Measurements from ENCODE around the gene CNTN2.

CNTN2 gene

GRCh38 chr1:205043866-205044265 lies 854 bp downstream of the CNTN2 start:
- in situ Hi-C loops (cut with HindIII; ENCODE audit: low sequenced_read_pairs) = no loop called here
- H3K4me3 ChIP-seq (ENCODE audit: low read depth, low read length) = no peak overlapping the region
- no peak for DNase-seq (ENCODE audit: low read depth)
- TF ChIP-seq, protein P1, sequence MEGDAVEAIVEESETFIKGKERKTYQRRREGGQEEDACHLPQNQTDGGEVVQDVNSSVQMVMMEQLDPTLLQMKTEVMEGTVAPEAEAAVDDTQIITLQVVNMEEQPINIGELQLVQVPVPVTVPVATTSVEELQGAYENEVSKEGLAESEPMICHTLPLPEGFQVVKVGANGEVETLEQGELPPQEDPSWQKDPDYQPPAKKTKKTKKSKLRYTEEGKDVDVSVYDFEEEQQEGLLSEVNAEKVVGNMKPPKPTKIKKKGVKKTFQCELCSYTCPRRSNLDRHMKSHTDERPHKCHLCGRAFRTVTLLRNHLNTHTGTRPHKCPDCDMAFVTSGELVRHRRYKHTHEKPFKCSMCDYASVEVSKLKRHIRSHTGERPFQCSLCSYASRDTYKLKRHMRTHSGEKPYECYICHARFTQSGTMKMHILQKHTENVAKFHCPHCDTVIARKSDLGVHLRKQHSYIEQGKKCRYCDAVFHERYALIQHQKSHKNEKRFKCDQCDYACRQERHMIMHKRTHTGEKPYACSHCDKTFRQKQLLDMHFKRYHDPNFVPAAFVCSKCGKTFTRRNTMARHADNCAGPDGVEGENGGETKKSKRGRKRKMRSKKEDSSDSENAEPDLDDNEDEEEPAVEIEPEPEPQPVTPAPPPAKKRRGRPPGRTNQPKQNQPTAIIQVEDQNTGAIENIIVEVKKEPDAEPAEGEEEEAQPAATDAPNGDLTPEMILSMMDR (IDR thresholded peaks at IDR 0.05; ENCODE audit: low read depth, low read length, missing control alignments) = no peak

DNA sequence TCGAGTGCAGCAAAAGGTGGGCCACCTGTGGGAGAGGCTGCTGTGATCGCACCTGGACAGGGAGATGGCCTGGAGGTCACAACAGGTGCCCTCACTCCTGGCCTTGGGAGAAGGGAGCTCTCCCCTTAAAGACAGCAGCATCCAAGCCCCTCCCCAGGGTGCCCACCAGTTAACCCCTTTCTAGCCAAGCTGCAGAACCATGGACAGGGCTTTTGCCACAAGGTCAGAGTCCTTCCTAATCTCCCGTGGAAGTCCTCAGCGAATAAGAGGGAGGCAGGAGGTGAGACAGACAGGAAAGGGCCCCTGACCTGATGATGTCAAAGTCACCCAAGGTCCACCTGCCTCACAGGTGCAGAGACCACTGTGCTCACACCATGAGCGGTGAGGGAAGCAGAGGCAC lies 1.7 kb downstream of the CNTN2 start:
- DNase-seq (ENCODE audit: low read depth) = no peak
- TF ChIP-seq, protein P1 (IDR thresholded peaks at IDR 0.05; ENCODE audit: low read depth, low read length, missing control alignments) = no peak
- H3K4me3 ChIP-seq (ENCODE audit: low read depth, low read length) = no peak overlapping the region
- in situ Hi-C loops (cut with HindIII; ENCODE audit: low sequenced_read_pairs) = no loop called here

DNA sequence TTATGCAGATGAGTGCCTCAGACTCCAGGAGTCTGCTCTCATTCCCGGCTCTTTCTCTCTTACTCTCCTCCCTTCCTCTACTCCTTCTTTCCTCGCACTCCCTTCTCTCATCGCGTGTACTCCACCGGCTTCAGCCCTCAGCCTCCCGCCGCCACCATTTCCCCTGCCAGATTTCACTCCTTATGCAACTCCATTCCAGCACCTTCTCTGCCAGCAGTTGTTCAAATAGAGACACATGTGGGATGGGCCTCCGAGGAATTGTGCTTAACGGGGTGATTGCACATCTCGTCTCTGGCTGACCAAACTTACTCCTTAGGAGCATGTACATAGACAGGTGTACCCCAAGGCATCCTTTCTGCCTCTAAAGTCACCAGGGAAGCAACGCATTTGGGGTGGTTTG lies 2.1 kb downstream of the CNTN2 start:
- DNase-seq (ENCODE audit: low read depth) = no peak
- no peak overlapping the region for H3K4me3 ChIP-seq (ENCODE audit: low read depth, low read length)
- TF ChIP-seq, protein P1 (IDR thresholded peaks at IDR 0.05; ENCODE audit: low read depth, low read length, missing control alignments) = no peak
- in situ Hi-C loops (cut with HindIII; ENCODE audit: low sequenced_read_pairs) = no loop called here

GRCh38 chr1:205046870-205047269 lies 3.9 kb downstream of the CNTN2 start:
- in situ Hi-C loops (cut with HindIII; ENCODE audit: low sequenced_read_pairs) = no loop called here
- no peak for DNase-seq (ENCODE audit: low read depth)

GRCh38 chr1:205047764-205048231 lies 4.8 kb downstream of the CNTN2 start:
- in situ Hi-C loops (cut with HindIII; ENCODE audit: low sequenced_read_pairs) = no loop called here
- TF ChIP-seq, protein P1 (IDR thresholded peaks at IDR 0.05; ENCODE audit: low read depth, low read length, missing control alignments) = no peak
- no peak overlapping the region for H3K4me3 ChIP-seq (ENCODE audit: low read depth, low read length)
- no peak for DNase-seq (ENCODE audit: low read depth)

More at GRCh38 chr1:205046870-205047269, 3.9 kb downstream of the CNTN2 start:
- TF ChIP-seq, protein P1 (IDR thresholded peaks at IDR 0.05; ENCODE audit: low read depth, low read length, missing control alignments) = no peak
- H3K4me3 ChIP-seq (ENCODE audit: low read depth, low read length) = no peak overlapping the region

DNA sequence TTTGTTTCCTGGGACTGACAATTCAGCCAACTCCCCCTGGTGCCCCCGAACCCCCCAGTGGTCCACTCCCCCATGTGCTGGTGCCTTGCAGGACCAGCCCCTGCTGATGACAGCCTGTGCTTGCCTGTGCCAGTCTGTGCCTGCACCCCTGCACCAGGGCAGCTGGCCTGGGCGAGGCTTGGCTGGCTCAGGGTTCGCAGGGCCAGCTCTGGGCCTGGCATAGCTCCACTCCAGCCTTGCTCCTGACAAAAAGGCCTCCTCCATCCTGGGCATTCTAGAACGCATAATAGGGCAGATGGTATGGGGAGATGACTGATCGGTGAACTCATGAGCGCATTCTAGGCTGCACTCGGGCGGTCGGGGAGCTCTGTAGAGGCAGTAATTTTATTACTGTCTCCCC lies 5.4 kb downstream of the CNTN2 start:
- H3K4me3 ChIP-seq (ENCODE audit: low read depth, low read length) = no peak overlapping the region
- in situ Hi-C loops (cut with HindIII; ENCODE audit: low sequenced_read_pairs) = no loop called here
- TF ChIP-seq, protein P1 (IDR thresholded peaks at IDR 0.05; ENCODE audit: low read depth, low read length, missing control alignments) = no peak
- DNase-seq (ENCODE audit: low read depth) = no peak

GRCh38 chr1:205049479-205049878 lies 6.5 kb downstream of the CNTN2 start:
- TF ChIP-seq, protein P1 (IDR thresholded peaks at IDR 0.05; ENCODE audit: low read depth, low read length, missing control alignments) = no peak
- no peak for DNase-seq (ENCODE audit: low read depth)
- no peak overlapping the region for H3K4me3 ChIP-seq (ENCODE audit: low read depth, low read length)
- in situ Hi-C loops (cut with HindIII; ENCODE audit: low sequenced_read_pairs) = no loop called here
